ENCODE results near the gene COL1A1.

The COL1A1 gene

DNA sequence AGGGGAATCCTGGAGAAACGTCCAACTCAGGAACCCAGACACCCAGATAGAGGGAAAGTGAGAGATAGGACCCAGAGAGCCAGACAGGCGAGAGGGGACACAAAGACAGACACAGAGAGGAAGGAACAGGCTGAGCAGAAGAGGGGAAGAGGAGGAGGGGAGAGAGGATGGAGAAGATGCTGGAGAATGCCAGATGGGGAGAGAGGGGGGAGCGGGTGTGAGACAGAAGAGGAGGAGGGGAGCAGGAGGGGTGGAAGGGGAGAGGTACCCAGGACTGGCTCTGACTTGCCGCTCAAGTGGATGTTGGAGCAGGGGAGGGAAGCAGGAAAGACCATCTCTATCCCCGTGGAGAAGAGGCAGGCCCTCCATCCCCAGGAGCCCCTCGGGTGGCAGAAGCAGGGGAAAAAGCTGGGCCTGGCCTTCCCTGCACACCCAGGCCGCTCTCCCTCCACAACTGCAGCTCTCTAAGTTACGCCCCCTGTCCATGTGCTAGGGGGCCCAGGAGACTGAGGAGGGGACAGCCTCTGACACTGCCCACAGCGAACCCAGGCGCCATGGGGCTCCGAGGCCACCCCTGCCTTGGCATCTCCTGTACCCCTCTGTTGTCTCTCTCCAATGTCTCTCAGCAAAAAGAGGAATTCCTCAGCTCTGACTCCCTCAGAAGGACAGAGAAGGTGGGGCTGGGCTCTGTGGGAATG, 55.8 kb downstream of the COL1A1 start:
- TF ChIP-seq CTCF (IDR thresholded peaks at IDR 0.05; ENCODE audit: control insufficient read depth, extremely low read depth, insufficient read depth) = no peak
- no peak overlapping the region for H3K4me3 ChIP-seq (ENCODE audit: low read depth, low read length)
- DNase-seq (ENCODE audit: low read depth) = no peak

DNA sequence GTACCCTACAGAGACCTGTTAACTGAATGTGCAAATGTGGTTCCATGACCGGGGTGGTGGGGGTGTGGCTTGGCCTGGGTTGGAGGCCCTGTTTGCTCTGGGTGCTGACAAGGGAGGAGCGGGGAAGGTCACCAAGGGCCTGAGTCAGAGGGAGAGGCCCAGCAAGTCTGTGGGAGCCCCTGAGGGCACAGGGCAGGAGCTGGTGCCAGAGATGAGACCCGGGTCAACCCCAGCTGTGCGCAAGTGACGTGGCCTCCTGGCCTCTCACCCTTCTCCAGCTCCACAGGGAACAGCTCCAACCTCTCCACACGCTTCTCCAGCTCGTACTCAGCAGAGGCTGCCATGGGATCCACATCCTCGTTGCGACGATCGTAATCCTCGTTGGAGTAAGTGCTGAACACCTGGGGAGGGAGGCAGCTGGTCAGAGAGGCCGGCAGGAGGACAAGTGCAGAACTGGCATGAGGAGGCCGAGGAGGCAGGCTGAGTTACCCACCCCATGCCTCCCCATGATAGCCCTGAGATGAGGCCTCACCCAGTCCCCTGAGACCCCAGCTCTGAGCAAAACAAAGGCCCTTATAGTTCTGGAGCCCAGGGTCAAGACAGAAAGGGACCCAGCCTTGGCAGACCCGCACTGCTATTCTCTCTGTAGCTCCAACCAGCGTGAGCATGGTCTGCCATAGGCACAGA, 56.4 kb downstream of the COL1A1 start:
- DNase-seq (ENCODE audit: low read depth) = no peak
- H3K4me3 ChIP-seq (ENCODE audit: low read depth, low read length) = no peak overlapping the region
- no peak for TF ChIP-seq CTCF (IDR thresholded peaks at IDR 0.05; ENCODE audit: control insufficient read depth, extremely low read depth, insufficient read depth)

- H3K4me3 ChIP-seq (ENCODE audit: low read depth, low read length) = no peak overlapping the region
- no peak for DNase-seq (ENCODE audit: low read depth)
- TF ChIP-seq CTCF (IDR thresholded peaks at IDR 0.05; ENCODE audit: control insufficient read depth, extremely low read depth, insufficient read depth) = no peak
Observed at GRCh38 chr17:50144355-50144754, 57.1 kb downstream of the COL1A1 start.

DNA sequence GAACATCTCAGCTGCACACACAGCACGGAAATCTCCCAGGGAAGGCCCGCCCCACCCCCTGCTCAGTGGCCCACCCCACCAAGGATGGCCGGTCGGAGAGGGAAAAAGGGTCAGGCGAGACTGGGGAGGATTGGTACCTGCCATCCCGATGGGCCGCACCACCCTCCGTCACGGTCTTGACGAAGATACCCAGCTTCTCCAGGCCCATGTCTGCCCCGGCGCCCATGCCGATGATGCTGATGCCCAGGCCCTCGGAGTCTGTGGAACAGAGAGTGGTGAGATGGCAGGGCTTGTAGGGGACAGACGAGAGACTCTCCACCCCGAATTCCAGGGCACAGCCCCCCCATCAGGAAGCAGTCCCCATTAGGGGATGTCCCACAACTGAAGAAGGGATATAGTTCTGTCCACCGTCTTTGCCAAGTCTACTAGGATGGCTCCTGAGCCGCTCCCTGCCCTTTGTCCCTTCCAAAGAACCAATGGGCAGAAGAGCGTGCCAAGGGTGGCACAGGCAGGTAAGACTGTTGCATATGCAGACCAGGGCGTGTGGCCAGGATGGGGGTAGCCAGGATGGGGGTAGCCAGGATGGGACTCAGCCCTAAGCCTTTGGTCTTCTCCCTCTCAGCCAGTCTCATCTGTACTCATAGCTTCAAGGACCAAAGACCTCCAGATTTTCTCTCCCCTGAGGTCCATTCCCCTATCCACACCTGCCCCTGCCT, 57.8 kb downstream of the COL1A1 start:
- no peak for DNase-seq (ENCODE audit: low read depth)
- H3K4me3 ChIP-seq (ENCODE audit: low read depth, low read length) = no peak overlapping the region
- TF ChIP-seq CTCF (IDR thresholded peaks at IDR 0.05; ENCODE audit: control insufficient read depth, extremely low read depth, insufficient read depth) = no peak

- no peak for DNase-seq (ENCODE audit: low read depth)
- TF ChIP-seq CTCF (IDR thresholded peaks at IDR 0.05; ENCODE audit: control insufficient read depth, extremely low read depth, insufficient read depth) = no peak
- H3K4me3 ChIP-seq (ENCODE audit: low read depth, low read length) = no peak overlapping the region
Observed at GRCh38 chr17:50141745-50142110, 59.7 kb downstream of the COL1A1 start.

DNA sequence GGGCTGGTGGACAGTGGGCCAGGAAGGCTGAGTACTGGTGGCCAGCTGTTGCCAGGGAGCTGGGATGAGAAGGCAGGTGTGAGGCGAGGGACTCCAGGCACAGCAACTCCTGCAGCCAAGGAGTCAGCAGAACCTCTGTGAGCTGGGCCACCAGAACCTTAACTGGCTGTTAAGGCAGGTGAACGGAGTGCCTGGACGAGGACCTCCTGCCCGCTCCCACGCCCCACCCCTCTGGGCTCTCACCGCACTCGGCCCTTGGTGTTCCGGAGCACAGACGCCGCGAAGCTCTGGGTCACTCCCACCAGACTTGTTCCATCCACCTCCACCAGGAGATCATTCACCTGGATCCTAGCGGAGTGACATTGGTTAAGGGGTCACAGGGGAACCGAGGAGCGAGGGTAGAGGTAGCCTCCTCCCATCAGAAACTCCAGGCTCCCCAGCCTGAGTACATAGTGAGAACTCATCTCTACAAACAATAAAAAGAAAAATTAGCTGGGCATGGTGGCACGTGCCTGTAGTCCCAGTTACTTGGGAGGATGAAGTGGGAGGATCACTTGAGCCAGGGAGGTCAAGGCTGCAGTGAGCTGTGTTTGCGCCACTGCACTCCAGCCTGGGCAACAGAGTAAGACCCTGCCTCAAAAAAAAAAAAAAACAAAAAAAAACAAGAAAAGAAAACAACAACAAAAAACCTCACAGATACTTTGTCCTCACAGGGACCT, 60.2 kb downstream of the COL1A1 start:
- no peak for TF ChIP-seq CTCF (IDR thresholded peaks at IDR 0.05; ENCODE audit: control insufficient read depth, extremely low read depth, insufficient read depth)
- no peak overlapping the region for H3K4me3 ChIP-seq (ENCODE audit: low read depth, low read length)
- no peak for DNase-seq (ENCODE audit: low read depth)

Measured in LNCaP clone FGC (cell line).